NCI-H510A (cell line): ENCODE measurements around the gene FSIP1.

ENCODE experiments used
- DNase-seq: peaks from one replicate; lab custom pipeline; 2025; lab: John Stamatoyannopoulos, UW

The FSIP1 gene

DNA sequence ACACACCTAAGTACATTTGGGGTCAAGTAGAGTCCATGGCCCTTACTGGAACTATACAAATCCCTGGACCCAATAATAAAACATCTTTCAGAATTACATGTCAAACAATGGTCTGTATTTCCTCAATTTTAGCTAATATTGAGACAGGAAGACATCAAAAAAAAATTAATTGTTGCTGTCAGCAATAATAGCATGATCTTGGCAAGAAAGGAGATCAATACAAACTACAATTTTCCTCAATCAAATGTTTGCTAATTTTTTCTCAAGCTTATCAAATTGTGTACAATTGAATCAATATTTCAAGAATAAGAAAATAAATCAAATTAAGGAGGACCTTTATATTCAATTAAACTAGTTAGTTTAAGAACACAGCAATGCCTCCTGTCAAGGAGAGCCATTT, 62.6 kb downstream of the FSIP1 start:
- DNase-seq = no peak

DNA sequence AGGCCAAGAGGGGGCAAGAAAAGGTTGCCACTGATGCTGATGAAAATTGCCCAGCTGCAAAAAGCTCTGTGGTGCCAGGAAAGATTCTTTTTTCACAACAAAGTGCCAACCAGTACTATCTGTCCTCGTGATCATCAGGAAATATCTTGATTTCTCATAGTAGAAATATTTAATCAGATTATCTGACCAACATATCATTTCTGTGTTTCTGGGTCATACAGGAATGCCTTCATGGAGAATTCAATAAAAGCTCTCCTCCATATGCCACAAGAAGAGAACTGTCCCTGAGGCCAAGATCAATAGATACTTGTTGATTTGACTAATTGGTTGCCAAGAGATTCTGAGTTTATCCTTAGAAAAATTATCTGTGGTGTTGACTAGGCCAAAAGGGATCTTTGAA, 63.5 kb downstream of the FSIP1 start:
- no peak for DNase-seq

DNA sequence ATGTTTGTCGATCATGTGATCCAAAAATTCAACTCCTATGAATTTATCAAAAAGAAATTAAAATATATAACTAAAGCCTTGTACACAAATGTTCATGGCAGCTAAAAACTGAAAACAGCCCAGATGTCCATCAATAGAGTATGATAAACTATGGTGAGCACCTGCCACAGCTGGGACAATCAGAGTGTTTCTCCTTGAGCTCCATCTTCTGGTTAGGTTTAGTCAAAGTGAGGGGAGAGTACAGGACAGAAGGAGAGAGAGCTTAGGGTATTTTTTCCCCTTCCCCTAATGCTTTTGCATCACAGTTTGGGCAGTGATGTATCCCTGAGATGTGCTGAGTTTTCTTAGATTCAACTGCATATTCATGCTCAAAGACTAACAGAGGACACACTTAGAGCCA, 65.5 kb downstream of the FSIP1 start:
- DNase-seq = no peak

DNA sequence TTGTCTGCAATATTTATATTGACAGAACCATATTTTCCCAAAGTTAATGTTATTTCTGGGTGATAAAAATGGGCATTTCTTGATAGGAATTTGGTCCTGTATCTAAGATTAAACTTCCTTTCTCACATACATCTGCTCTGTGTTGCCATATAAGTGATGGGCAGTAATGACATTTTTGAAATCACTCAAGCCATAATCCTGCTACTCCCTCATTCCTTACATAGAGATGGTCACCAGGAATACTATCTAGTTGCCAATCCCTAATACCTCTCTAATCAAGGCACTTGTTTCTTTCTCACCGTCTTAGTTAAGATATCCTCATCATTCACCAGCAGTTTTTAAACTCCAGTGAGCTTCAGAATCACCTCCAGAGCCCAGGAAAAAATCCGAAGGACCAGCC, 68.4 kb downstream of the FSIP1 start:
- no peak for DNase-seq

DNA sequence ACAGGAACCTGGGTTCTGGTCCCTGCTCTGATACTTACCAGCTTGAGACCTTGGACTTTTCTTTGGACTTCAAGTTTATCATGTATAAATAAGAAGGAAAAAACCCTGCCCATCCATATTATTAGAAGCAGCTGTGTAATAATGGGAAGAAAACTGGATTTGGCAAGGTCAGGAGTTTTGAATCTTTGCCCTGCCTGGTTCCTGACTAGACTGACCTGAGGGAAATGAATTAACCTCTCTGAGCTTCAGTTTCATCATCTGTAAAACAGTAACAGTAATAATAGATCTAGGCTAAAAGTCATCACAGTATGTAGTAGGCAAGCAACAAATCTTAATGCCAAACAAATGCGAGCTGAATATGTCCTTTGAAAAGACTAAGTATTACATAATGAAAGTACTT, 68.8 kb downstream of the FSIP1 start:
- DNase-seq = no peak

DNA sequence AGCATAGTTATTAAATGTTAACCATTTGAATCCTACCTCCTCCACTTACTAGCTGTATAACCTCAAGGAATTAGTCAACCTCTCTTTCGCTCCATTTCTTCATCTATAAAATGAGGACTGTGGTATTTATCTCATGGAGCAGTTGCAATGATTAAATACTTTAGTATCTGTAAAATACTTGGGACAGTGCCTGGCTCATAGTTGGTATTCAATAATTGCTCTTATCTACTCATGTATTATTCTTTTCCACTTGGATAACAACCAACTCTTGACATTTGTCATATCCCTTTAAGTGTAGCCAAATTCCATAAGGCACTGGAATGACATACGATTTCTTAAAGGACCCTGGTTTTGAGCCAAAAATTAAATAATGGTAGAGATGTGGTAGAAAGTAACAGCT, 72.0 kb downstream of the FSIP1 start:
- no peak for DNase-seq

DNA sequence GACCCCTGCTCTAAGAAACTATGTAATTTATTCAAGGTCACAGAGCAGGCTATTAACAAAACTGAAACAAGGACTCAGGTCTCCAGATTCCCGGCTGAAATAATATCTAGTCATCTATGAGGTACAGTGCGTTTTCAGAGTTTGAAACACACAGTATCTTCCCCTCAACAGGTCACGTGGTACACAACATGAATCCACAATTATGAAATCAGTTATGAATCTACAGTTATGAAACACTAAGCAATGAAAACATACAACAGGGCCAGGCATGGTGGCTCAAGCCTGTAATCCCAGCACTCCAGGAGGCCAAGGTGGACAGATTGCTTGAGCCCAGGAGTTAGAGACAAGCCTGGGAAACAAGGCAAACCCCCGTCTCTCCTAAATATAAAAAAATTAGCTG, 72.7 kb downstream of the FSIP1 start:
- no peak for DNase-seq

DNA sequence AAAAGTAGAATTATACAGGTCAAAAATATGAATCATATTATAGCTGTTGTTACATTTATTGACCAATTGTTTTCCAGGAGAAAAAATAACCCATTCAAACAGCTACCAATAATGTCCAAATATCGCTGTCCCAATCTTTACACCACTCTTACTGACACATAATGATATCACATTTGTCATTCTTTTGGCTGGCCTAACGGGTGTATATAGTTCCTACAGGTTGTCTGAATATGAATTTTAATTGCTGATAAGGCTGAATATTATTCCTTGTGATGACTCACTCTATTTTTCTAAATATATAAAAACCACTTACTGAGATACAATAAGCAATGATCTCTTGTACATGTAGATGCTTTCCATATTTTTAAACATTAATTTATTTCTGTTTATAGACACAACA, 76.4 kb downstream of the FSIP1 start:
- DNase-seq = no peak

- no peak for DNase-seq
Measured at GRCh38 chr15:39704689-39705088, 78.0 kb downstream of the FSIP1 start.

DNA sequence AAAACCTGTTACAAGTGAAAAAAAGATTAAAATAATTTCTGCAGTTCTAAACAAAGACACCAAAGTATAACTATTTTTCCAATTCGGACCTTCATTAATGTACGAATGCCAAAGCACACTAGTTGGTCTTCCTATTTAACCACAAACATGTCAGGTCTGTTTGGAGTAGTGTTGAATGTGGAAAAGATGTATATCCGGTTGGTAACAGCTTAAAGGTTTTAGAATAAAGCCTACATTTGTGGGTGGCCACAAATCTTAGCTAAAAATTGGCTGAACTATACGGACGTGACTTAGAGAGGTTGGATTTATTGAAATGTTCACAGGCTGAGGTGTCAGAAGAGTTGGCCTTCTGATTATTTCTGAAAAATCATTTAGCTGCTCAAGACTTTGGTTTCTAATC, 78.4 kb downstream of the FSIP1 start:
- no peak for DNase-seq

GRCh38 chr15:39701988-39702387, 80.7 kb downstream of the FSIP1 start:
- no peak for DNase-seq

DNA sequence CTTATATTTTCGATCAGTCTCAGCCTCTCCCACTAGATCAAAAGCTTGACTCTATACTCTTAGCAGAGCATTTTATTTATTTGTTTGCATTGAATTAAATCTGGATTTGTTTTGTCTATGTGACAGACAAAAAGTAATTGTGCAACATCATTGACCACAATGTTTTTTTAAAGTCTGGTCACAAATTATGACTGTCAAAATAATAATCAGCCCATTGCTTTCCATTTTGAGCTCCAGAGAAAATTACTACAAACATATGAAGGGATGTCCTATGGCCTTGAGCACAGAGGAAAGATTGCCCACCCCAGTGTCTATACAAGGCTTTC, 82.3 kb downstream of the FSIP1 start:
- no peak for DNase-seq

GRCh38 chr15:39699516-39700374, 82.9 kb downstream of the FSIP1 start:
- no peak for DNase-seq

- DNase-seq = no peak
Measured at GRCh38 chr15:39698444-39699390, 83.9 kb downstream of the FSIP1 start.

DNA sequence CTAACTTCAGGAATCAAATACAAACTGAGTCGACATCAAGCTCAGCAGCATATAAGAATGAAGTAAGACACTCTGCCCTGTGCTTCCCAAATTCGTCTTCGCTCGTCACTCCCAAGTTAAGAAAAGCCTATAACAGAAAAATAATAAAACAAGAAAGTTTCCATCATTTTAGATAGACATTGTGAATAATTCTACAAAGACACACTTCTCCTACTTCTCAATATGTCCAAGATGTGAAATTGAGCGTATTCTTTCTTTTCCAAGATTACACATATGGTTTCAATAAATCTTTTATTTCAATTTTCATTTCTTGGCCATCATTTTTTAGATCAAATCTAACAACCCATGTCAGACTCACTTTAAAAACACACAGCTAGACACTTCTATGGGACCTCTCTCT, 85.1 kb downstream of the FSIP1 start:
- DNase-seq = no peak

DNA sequence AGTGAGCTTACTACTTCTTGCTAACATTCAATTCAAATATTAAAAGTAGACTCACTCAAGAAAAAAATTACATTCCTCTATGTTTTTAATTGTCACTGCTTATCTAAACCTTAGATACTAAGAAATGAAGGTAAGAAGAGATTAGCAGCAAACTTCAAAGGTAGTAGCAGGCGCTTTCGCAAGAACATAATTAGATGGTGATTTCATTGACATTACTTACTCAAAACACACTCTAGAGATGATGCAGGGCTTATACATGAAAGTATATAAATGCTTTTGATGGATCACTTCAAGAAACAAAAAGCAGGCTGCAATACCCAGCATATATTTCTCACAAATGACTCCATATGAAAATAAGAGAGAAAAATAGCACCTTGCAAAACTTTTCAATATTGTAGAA, 86.8 kb downstream of the FSIP1 start:
- DNase-seq = no peak

DNA sequence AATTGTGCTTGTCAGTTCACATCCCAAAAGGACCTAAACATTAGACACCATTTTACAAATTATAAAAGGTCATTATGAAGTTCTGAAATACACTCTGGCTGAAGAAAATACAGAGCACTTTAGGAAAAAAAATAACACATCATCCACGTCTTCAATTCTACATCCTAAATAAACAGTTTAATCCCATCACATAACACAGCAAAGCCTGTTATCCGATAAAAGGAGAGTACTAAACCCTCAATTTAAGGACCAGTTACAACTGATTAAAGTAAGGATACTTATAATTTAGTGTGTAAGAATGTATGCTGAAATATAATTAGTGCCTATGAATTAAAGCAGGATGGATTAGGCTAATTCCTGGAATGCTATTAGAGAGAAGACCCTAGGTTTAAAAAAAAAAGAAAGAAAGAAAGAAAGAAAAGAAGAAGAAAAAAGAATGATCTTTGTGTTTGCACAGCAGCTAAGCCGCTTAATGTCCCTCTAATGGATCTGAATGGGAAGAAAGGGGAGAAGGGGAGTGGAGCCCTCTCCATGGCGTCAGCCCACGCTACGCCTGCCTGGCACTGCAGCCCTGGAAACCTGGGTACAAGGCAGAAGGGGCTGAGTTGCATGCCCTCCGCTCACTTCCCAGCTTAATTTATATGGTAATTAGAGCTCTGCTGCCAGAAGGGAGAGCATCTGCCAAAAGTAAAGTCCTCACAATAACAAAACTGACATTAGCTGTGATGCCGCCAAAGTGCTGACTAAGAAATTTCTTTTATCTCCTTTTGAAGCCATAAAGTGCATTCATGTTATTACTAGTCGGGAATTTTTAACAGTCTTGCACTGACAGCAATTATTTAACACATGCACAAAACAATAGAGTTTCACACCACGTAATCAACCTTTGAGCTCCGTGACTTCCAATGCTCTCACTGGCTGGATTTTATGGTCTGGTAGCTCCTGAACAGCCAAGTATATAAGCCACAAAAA, 90.0 kb downstream of the FSIP1 start:
- DNase-seq = no peak

GRCh38 chr15:39690881-39691634, 91.6 kb downstream of the FSIP1 start:
- DNase-seq = no peak

DNA sequence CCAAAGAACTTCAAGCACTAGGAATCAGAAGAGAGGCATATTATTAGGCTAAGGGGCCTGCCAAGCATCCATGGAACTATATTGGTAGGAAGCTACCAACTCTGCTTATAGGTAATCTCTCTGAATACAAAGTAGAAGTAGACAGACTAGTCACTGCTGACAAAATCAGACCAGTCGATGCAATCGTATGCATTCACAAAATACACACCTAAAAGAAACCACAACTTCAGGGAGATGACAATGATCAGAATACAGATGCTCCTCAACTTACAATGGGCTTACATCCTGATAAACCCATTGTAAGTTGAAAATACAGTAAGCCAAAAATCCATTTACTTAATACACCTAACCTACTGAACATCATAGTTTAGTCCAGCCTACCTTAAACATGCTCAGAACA, 94.7 kb downstream of the FSIP1 start:
- DNase-seq = no peak

DNA sequence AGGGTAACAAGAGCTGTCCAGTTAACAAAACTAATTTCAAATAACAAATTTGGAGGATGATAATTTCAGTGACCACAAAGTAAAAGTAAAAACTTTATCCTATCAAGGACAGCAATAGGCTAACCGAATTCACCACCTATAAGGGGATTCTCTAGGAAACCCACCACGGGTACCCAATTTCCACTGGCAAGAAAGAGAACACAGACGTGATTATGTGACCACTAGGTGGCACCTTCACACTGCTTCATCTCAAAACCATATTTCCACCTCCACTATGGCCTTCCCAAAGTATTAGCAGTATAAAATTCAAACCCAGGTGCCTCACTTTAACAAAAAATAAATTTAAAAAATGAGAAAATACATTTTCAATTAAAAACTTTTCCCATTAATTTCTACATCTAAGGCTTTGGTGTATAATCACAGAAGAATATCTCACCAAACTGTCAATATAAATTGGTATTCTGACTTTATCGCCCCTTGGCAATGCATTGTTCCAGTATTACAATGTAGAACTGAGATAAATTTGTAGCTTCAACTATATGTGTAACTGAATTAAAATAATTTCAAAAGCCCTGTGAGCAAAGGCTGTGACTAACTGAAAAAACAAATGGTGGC, 96.5 kb downstream of the FSIP1 start:
- peak; percentile 9 for DNase-seq

DNA sequence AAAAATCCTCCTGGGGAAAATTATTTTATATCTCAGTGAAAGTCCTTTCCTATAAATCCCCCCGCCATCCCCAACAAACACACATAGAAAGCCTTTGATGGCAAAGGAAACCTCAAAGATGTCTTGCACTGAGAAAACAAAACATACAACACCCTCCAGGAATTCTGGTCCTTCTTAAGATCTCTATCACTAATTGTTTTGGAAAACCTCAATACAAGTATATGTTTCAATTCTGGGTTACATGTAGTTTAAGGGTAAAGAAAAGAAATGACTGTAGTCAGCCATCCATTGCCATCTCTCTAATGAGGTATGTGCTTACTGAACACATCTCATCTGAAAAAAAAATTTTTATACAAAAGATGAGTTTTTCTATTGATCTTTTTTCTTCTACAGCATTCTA, 97.3 kb downstream of the FSIP1 start:
- no peak for DNase-seq
